HG03565 (cell line): Measurements from ENCODE around the gene NAA80.

Experiments used
- ATAC-seq: cut with Tn5 transposase; IDR thresholded peaks from one replicate; pipeline ENCODE4 v1.9.1; 2021; ENCODE audit warnings: mild to moderate bottlenecking, moderate library complexity; ENCODE audit not compliant: unreplicated experiment

NAA80 gene

GRCh38 chr3:50260027-50260941 is 38.9 kb downstream of the NAA80 start:
- peak; percentile 88 for ATAC-seq

- no peak for ATAC-seq
These were observed 39.7 kb downstream of the NAA80 start for GRCh38 chr3:50259432-50260026.

GRCh38 chr3:50258979-50259378 is 40.2 kb downstream of the NAA80 start:
- ATAC-seq = no peak

GRCh38 chr3:50258029-50258680 is 41.0 kb downstream of the NAA80 start:
- ATAC-seq = no peak

- no peak for ATAC-seq
These were observed 42.0 kb downstream of the NAA80 start for GRCh38 chr3:50256978-50257890.

- ATAC-seq = no peak
These were observed 44.0 kb downstream of the NAA80 start for GRCh38 chr3:50255251-50255615.

GRCh38 chr3:50254577-50255250 is 44.5 kb downstream of the NAA80 start:
- no peak for ATAC-seq

- ATAC-seq = no peak
These were observed 48.0 kb downstream of the NAA80 start for GRCh38 chr3:50251220-50251619.

- ATAC-seq = no peak
These were observed 48.7 kb downstream of the NAA80 start for GRCh38 chr3:50250514-50250913.

- no peak for ATAC-seq
These were observed 49.7 kb downstream of the NAA80 start for GRCh38 chr3:50249457-50249856.

GRCh38 chr3:50248387-50248786 is 50.8 kb downstream of the NAA80 start:
- no peak for ATAC-seq

GRCh38 chr3:50246517-50246954 is 52.7 kb downstream of the NAA80 start:
- no peak for ATAC-seq
